Stromal cell of bone marrow (primary cell): ENCODE measurements around the gene AMACR.
A peak's percentile ranks its signal among the peaks of the same experiment; 100 is the strongest.

Experiments
- DNase-seq: peaks from one replicate; pipeline ENCODE4 v3.0.0-alpha.2; 2012; ENCODE audit warnings: low read depth

AMACR gene

DNA sequence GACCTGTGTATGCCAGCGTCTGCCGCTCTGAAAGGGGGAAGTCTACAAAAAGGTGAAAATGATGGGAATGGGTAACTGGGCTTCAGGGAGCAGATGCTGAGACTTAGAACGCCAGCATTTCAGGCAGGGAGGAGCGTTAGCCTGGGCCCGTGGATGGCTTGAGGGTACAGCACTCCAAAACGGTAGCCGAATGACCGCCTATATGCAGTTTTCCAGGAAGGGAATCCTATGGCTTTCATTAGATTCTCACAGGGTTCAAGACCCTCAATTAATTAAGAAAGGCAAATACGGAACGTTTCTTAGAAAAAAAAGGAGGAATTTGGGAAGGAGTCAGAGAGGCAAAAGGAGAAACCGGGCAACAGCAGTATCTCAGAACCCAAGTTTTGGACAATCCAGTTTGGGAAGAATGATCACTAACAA lies 639 bp downstream of the AMACR start:
- DNase-seq: no peak

DNA sequence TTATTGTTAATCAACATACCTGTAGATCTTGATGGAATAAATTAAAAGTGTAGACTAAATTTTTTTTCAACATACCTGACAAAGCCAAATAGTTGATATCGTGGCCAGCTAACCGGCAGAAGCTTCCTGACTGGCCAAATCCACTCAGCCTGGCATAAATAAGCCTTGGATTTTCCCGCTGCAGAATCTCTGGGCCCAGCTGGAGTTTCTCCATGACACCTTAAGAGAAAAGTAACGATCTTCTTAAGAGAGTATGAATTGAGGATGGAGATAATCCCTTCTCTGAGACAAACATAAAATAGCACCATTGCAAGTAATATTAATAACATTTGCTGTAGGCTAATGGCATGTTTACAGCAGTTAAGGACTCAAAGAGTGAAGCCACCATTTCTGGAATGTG lies 2.2 kb downstream of the AMACR start:
- no peak for DNase-seq

DNA sequence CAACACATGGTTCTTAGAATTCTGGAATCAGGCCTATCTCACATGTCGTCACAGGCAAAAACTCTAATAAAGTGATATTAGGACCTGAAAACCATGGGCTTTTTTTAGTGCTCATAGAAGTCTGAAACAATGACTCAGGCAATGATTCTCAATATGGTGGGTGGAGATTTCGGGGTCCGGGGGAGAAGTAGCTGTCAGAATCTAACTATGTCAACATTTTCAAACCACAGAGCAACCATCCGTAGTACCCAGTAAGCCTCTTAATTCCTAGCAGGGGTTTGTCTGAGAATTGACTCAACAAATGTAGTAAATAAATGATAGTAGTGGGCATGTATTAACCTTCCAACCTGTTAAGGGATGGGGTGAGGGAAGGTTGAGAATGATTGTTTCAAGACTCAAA lies 2.6 kb downstream of the AMACR start:
- DNase-seq: no peak

DNA sequence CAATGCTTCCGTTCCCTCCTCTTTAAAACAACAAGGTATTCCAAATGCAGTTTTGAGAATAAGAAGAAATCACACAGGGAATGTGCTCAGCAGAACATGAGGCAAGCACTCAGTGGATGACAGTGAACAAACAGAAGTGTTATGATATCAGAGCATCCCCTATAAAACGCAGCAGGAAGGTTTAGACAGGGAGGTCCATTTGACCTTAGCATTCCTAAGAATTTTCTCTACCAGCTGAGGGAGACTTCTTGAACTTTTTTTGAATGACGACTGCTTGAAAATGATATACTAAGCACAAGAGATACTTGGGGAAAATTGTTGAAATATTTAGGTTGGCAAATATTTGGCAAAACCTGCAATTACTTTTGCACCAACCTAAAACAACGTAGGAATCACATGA lies 3.9 kb downstream of the AMACR start:
- DNase-seq: no peak

DNA sequence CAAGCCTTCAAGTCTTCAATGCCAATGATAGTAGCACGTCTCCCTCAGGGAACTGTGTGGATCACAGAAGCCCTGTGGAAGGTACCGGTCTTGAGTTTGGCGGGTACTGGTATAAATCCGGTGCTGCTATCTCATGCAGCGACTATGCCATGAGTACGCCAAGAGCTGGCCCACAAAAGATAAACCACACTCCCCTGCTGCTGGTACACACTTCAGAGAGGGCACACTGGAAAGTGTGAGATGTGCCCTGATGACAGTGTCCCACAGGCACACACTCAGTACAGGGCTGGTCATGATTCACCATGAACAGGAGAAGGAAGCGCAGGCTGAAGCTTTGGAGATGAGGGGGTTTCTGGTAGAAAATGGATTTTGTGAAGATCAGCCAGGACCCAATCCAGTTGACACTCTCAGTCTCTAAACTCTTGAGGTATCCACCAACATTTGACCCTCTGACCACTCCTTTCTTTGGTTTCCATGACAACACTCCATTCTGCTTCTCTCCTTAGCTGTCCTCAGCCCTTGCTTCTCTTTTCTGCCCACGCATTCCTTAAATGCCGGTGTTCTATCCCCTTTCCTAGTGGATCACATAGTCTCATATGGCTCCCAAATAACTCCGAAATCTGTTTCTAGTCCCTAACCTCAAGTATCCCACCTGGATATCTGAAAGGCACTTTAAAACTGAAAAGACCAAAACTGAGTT lies 5.1 kb downstream of the AMACR start:
- DNase-seq: no peak

DNA sequence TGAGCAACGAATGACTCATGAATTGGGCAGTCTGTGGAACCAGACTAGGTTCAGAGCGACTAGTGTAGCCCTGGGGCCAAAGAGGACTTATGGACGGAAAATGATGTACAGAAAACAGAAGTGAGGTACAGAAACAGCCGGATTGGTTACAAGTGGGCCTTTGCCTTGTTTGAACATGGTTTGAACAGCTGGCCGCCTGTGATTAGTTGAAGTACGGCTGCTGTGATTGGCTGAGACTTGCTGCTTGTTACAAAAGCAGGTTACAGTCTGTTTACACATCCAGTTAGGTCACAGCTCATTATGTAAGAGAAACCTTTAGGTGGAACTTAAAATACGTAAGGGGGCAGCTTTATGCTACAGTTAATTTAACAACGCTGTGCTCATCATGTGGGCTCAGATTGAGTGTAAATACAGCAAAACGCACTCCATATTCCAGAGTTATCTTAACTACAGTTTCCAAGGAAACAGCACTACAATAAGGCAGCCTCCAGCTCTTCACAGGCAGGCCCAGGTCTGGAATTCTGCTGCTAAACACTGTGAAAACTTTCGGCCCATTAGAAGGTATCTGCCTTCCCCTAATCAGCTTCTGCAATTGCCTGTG lies 6.5 kb downstream of the AMACR start:
- DNase-seq: no peak

DNA sequence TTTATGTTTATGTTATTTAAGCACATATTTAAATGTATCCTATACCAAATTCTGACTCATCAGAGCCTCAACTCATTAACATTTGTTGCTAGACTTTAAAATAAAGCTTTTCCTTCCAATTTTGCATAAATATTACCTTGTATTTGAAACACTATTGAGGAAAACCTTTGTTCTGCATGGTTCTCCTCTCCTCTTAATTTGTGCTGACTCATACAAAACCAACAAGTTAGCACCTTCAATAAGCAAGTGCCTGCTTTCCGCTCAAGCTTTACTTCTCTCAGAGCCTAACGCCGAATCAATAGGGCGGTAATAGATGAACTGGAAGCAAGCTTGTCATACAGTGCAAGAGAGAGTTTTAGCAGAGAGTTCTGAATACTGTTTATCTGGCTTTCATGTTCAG lies 7.9 kb downstream of the AMACR start:
- DNase-seq: no peak

DNA sequence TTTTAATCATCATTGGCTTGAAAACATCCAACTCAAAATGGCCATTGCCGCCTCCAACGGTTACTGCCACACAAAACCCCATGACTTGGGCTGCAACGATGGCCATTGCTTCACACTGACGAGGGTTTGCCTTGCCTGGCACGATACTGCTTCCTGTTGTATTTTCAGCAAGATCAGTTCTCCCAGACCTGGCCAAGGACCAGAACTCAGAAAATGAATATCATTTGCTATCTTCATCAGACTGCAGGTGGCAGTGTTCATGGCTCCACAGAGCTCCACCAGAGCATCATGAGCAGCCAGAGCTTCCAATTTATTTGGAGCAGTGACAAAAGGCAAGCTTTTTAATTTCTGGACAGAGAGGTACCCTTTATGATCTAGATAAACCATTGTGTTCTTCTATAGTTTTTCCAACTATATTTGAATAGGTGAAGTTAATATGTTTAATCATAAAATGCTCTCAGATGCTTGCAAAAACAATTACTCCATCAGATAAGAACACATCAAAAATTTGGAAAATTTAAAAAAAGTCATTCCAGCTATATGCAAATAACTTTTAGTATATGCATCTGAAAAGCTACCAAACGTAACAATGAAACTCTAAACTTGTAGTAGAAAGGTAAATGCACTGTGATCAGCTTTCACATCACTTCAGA lies 10.4 kb downstream of the AMACR start:
- peak; percentile 88 for DNase-seq

DNA sequence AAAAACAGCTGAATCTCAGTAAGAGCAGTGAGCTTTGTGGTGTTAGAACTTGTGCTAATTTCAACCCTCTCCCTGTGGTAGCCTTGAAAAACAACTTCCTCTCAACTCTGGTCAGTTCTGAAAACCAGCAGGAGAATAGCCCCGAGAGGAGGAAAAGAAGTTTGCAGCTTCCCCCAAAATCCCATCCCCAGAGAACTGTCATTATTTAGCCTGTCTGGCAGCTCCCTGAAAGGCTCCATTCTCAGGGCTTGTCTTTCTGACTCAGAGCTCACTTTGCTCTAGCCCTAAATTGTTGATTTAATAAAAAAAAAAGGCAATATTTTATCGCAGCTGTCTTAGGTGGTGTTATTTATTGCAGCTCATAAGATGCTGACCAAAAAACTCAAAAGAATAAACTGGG lies 12.0 kb downstream of the AMACR start:
- DNase-seq: no peak

DNA sequence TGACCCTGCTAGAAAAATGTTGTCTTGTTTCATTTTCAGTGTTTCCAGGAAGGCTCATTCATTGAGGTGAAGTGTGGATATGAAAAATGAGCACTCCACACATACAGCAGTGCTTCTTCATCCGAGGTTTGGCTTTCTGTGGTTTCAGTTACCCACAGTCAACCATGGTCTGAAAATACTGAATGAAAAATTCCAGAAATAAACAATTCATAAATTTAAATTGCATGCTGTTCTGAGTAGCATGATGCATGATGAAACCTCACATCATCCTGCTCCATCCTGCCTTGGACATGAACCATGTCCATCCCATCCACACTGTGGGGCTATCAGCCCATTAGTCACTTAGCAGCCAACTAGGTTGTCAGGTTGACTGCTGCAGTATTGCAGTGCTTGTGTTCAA lies 13.0 kb downstream of the AMACR start:
- peak; percentile 66 for DNase-seq

DNA sequence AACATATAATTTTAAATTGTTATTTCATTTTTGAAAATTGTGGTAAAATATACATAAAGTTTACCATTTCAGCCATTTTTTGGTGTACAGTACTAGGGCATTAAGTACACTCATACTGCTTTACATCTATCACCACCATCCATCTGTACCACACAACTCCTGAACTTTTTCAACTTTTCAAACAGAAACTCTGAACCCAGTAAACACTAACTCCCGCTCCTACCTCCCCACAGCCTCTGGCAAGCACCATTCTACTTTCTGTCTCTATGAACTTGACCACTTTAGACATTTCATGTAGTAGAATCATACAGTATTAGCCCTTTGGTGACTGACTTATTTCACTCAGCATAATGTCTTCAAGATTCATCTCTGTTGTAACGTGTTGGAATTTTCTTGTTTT lies 15.0 kb downstream of the AMACR start:
- no peak for DNase-seq

DNA sequence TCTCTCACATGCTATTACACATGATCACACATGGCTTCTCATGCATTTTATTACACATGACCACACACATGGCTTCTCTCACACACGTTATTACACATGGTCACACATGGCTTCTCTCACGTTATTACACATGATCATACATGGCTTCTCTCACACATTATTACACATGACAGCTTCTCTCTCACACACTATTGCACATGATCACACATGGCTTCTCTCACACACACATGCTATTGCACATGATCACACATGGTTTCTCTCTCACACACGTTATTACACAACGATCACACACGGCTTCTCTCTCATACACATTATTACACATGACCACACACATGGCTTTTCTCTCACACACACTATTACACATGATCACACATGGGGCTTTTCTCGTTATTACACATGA lies 22.4 kb downstream of the AMACR start:
- DNase-seq: no peak

DNA sequence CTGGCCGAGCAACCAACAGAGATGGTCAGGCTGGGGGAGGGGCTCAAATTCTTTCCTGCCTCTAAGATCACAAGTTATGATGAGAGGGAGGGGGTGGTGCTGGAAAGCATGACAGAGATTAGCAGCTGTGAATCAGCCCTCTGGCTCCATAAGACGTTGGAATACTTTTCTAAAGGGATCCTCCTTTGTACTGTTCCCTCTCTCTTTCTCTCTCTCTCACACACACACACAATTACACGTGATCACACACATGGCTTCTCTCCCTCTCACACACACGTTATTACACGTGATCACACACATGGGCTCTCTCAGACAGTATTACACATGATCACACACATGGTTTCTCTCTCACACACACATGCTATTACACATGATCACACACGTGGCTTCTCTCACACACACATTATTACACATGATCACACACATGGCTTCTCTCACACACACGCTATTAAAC lies 23.2 kb downstream of the AMACR start, which contains the start of gene SLC45A2:
SLC45A2 (minus strand) TSS at position 23 of the 454 bp plus-strand sequence. CDS start 110 bp downstream, outside the sequence.
- no peak for DNase-seq

DNA sequence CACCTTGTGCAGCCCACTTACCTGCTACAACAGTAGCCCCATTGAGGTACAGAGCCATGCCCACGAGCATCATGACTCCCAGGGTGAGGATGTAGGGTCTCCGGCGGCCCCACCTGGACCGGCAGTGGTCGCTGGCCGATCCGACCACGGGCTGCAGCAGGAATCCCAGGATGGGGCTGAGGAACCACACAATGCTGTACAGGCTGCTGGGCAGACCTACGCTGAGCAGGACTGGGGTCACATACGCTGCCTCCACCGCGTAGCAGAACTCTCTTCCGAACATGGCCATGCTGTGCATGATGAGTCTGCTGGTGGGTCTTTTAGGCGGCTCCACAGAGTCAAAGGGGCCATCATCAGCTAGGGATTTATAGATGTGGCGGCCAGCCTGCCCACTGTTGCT lies 23.7 kb downstream of the AMACR start:
- no peak for DNase-seq

DNA sequence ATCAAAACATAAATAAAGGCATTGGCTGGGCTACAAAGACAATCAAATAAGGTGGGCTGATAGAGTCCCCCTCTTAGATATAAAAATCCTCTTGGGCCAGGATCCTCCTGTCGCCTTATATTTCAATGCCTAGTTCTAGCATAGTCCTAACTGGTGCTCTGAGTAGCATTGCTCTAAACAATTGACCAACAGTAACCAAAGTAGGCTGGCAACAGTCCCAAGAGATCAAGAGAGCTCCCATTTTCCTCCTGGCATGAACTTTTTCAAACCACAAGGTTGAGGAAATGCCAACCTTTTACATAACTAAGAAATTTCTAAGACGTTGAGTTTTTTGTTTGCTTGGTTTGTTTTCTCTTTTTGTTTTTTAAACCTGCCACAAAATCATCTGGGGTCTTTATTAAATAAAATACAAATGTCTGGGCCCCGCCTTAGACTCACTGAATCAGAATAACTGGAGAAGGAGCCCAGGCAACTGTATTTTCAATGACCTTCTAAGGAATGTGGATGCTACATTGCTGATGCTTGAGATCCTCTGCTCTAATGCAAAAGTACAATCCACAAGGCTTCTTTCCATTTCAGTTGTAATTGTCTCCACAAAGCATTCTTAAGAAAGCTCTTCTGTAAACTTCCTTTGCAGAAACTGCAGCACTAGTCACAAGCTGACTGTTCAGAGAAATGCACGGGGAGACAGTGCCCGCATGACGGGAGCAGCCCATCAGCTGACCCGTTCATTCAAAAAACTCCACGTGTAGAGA lies 26.3 kb downstream of the AMACR start:
- no peak for DNase-seq

DNA sequence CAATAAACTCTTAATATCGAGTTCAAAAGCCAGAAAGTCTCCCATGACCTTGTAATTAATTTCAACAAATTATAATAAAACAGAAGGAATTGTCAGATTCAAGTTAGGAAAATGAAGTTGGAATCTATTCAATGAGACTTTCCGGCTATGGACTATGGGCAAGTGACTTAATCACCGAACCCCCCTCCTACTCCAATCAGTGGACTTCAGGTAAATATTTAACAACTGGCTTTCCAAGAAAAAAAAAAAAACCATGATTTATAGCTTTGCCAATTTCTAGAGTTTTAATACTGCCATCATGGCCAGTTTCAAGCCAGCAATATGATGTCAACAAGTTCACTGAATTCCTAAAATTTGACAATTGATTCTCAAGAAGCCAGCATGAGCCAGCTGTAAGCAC lies 27.8 kb downstream of the AMACR start:
- no peak for DNase-seq

DNA sequence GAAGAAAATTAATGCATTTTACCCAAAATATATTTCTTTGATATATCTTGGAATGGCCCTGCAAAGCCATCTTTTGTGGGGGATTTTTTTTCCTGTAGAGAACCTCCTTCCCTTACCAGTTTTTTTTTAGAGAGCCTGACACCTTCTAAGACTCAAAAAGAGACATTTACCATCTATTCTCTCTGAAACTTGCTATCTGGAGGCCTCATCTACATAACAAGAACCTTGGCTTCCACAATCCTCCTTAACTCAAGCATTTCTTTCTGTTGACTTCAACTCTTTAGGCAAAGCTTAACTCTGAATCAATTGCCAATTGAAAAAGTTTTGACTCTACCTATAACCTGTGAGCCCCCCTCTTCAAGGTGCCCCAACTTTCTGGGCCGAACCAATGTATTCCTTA lies 29.5 kb downstream of the AMACR start:
- DNase-seq: no peak

DNA sequence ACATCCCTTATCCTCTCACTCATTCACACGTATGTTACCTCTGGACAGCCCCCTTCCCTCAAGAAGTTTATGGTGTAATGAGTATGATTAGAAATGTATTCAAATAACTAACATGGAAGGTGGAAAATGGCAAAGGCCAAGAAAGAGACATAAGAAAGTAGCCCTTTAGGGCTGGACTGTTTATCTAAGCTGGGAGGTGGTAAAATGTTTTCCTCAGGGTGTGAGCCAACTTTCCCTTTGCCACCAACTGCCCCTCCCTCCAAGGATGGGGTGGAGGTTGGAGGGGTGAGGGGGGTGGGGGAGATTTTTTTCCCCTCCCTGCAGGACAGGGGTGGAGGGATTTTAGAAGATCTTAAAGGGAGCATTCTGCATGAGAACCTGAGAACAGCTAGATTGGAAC lies 31.5 kb downstream of the AMACR start:
- DNase-seq: no peak

DNA sequence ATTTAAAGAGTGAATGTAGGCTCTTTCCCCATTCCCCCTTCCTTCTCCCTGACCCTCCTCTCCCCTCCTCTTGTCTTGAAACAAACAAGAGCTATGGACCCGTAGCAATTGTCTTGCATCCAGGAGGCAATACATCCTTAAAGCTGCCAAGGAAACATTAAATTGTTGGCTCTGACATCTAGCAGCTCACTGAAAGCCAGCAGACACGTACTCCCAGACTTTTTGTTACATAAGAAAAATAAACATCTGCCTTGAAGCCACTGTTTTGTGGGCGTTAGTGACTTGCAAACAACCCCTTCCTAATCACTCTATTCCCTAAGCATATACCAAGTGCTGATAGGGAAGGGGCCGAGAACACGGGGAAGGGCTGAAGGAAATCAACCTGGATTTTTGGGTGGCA lies 32.0 kb downstream of the AMACR start:
- DNase-seq: no peak

DNA sequence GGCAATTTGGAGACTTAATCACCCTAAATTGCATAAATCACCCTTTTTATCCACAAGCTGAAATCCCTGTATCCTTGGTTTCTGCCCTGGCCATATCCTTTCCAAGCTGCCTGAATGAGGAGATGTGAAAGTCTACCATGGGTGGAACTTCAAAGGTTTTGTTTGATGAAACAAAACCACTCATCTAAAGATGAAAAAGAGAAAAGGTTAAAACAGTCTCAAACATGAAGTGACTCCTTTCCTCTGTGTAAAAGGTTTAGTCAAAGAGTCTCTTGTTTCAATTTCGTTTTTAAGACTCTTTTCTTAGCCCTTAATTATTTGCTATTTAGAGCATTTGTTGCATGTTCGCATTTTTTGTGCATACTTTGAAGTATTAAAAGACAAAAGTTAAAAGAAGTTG lies 34.6 kb downstream of the AMACR start:
- DNase-seq: no peak

DNA sequence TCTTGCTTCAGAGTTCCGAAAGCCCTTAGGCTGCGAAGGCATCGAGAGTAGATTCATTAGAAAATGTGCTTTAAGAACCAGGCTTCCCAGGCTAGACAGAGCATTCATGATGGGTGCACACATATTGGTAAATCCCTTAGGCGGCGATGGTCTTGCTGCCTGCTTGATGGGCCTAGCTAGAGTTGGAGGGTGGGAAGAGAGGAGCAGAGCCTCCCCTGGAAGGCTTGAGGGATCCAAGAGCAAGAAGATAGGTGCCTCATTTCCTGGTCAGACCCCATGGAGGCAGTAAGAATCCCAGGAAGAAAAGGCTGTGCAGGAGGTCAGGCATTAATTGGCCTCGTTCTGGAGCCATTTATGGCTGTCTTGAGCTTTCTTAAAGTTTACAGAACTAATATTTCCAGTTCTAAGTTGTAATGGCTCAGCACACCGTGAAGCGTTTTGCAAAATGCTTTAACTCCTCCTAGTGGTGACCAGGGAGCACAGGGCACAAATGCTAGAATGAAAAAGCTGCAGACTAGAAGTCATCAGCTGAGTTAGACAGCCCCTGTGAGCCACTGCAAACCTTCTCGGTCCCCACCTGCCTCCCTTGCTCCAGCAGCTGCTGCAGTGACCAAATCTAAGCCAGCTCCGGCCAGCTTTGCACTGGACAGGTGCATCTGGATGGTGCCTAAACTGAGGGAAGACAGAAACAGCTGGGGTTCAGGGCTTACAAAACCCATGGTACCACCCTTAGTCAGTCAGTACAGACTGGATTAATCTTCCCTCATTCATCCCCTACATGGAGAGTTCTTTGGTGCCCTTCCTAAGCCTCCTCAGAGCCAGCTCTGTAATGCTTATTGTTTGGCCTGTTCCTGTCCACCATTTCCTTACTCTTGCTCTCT lies 38.0 kb downstream of the AMACR start:
- DNase-seq: peak; percentile 40
